Measurements from ENCODE around the gene GCNT2. TPM values are rescaled to one million over a fixed set of nuclear protein-coding genes. Genes with fewer than 3 reads are reported as not detected.
"Not testable (repeated sequence)": the region's sequence is repeated elsewhere in the genome, so short reads cannot be mapped to it uniquely, and the experiment has no call there.

The GCNT2 gene
- total RNA-seq, 4 donors from 2014 or later: 14.9 to 36.7 (median 23.6) TPM

- H3K4me1 ChIP-seq: peaks cover 0 to 73% (median 6%) of the 10 kb centered on the region in 3 donors
- TF ChIP-seq, protein P1, sequence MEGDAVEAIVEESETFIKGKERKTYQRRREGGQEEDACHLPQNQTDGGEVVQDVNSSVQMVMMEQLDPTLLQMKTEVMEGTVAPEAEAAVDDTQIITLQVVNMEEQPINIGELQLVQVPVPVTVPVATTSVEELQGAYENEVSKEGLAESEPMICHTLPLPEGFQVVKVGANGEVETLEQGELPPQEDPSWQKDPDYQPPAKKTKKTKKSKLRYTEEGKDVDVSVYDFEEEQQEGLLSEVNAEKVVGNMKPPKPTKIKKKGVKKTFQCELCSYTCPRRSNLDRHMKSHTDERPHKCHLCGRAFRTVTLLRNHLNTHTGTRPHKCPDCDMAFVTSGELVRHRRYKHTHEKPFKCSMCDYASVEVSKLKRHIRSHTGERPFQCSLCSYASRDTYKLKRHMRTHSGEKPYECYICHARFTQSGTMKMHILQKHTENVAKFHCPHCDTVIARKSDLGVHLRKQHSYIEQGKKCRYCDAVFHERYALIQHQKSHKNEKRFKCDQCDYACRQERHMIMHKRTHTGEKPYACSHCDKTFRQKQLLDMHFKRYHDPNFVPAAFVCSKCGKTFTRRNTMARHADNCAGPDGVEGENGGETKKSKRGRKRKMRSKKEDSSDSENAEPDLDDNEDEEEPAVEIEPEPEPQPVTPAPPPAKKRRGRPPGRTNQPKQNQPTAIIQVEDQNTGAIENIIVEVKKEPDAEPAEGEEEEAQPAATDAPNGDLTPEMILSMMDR (IDR thresholded peaks at IDR 0.05): no peak
- TF ChIP-seq EP300 (IDR thresholded peaks at IDR 0.05): no peak
- TF ChIP-seq POLR2A (IDR thresholded peaks at IDR 0.05): no peak
- TF ChIP-seq POLR2AphosphoS5 (IDR thresholded peaks at IDR 0.05): no peak
- no peak overlapping the region for H3K4me3 ChIP-seq
- WGBS, 2 donors (ENCODE audit: low coverage in 1 of 2): 100% methylated on average over 1 of the region's 1 CpG
- no peaks in the 10 kb centered on the region for H3K36me3 ChIP-seq
- ATAC-seq: no peak
- H3K27me3 ChIP-seq: no peaks in the 10 kb centered on the region
- peak overlapping the region in 3 of 4 donors; percentile 76 to 79 (median 78) for H3K27ac ChIP-seq
- H3K9me3 ChIP-seq: no peaks in the 10 kb centered on the region
These were observed 87.9 kb downstream of the GCNT2 start for GRCh38 chr6:10609038-10609437.

- TF ChIP-seq POLR2AphosphoS5 (IDR thresholded peaks at IDR 0.05) (peak; percentile 86), POLR2A (IDR thresholded peaks at IDR 0.05) (no peak)
- Histone ChIP-seq H3K9me3 (no peaks in the 10 kb centered on the region), H3K4me1 (peaks cover 0 to 86% (median 6%) of the 10 kb centered on the region in 3 donors), H3K4me3 (no peak overlapping the region), H3K27me3 (no peaks in the 10 kb centered on the region), H3K36me3 (no peaks in the 10 kb centered on the region), H3K27ac (peak overlapping the region; percentile 76 to 80 (median 78))
- peak; percentile 89 for ATAC-seq
- WGBS, 2 donors (ENCODE audit: low coverage in 1 of 2): 11 to 14% methylated on average over 1 of the region's 1 CpG
These were observed 89.1 kb downstream of the GCNT2 start for GRCh38 chr6:10610289-10610688.

GRCh38 chr6:10612161-10612560, 91.0 kb downstream of the GCNT2 start:
- ATAC-seq: no peak
- Histone ChIP-seq H3K4me1 (peaks cover 0 to 93% (median 6%) of the 10 kb centered on the region in 3 donors), H3K9me3 (no peaks in the 10 kb centered on the region), H3K4me3 (no peak overlapping the region), H3K27me3 (no peaks in the 10 kb centered on the region), H3K27ac (peak overlapping the region; percentile 59 to 79 (median 77)), H3K36me3 (no peaks in the 10 kb centered on the region)
- TF ChIP-seq, protein P1 (IDR thresholded peaks at IDR 0.05): no peak
- TF ChIP-seq EP300 (IDR thresholded peaks at IDR 0.05): no peak
- no peak for TF ChIP-seq POLR2AphosphoS5 (IDR thresholded peaks at IDR 0.05)
- no peak for TF ChIP-seq POLR2A (IDR thresholded peaks at IDR 0.05)
- whole genome bisulfite sequencing, 2 donors (ENCODE audit: low coverage in 1 of 2): 82 to 100% methylated on average over 1 to 6 of the region's 8 CpGs

DNA sequence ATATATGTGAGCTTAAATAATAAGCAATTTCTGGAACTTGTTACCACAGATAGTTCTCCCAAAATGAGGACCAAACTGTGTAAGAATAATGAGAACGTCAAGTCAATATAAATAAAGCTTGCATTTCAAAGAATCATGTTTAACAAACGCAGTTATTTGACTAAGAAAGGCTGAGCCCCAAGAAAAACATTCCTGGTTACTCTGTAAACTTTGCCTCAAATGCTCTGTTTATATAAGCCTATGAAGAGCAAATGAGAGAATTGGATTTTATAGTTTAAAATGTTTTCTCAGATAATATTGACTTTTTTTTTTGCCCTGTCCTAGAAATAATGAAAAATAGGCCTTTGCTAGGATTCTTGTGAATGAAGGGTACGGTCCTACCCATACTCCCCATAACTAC, 91.9 kb downstream of the GCNT2 start:
- TF ChIP-seq EP300 (IDR thresholded peaks at IDR 0.05): no peak
- TF ChIP-seq, protein P1 (IDR thresholded peaks at IDR 0.05): no peak
- TF ChIP-seq POLR2AphosphoS5 (IDR thresholded peaks at IDR 0.05): no peak
- no peak for TF ChIP-seq POLR2A (IDR thresholded peaks at IDR 0.05)
- 4 to 22% methylated on average over 3 of the region's 3 CpGs for WGBS, 2 donors (ENCODE audit: low coverage in 1 of 2)
- Histone ChIP-seq H3K4me1 (peaks cover 0 to 93% (median 6%) of the 10 kb centered on the region in 3 donors), H3K27me3 (no peaks in the 10 kb centered on the region), H3K27ac (peak overlapping the region; percentile 59 to 79 (median 77)), H3K9me3 (no peaks in the 10 kb centered on the region), H3K4me3 (no peak overlapping the region), H3K36me3 (no peaks in the 10 kb centered on the region)
- ATAC-seq: no peak

DNA sequence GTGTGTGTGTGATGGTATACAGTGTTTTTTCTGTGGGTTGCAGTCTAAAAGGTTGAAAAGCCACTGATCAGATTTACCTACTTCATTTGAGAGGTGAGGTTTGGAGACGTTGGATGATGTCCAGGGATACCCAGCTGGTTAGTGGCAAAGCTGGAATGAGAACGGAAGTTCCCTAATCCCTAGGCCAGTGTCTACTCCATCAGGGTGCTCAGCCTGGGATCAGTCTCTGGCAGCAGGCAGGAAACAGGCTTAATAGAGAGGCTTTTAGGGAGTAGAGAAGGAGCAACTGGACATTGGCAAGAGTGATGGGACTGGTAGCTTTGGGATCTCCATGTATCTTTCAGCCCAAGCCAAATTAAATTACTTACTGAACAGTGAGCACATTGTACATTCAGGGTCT, 92.6 kb downstream of the GCNT2 start:
- Histone ChIP-seq H3K4me3 (no peak overlapping the region), H3K27ac (peak overlapping the region; percentile 59 to 79 (median 77)), H3K9me3 (no peaks in the 10 kb centered on the region), H3K4me1 (peaks cover 0 to 93% (median 6%) of the 10 kb centered on the region in 3 donors), H3K27me3 (no peaks in the 10 kb centered on the region), H3K36me3 (no peaks in the 10 kb centered on the region)
- ATAC-seq: no peak
- TF ChIP-seq POLR2A (IDR thresholded peaks at IDR 0.05) (no peak), POLR2AphosphoS5 (IDR thresholded peaks at IDR 0.05) (peak; percentile 24)
- WGBS, 2 donors (ENCODE audit: low coverage in 1 of 2): 15 to 40% methylated on average over 1 to 2 of the region's 2 CpGs

DNA sequence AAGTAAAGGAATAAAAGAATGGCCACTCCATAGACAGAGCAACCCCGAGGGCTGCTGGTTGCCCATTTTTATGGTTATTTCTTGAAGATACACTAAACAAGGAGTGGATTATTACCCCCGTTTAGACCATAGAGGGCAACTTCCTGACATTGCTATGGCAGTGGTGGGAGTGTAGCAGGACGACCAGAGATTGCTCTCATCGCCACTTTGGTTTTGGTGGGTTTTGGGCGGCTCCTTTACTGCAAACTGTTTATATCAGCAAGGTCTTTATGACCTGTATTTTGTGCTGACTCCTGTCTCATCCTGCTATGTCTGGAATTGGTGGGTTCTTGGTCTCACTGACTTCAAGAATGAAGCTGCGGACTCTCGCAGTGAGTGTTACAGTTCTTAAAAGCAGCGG, 94.5 kb downstream of the GCNT2 start:
- Histone ChIP-seq H3K4me1 (peaks cover 0 to 80% (median 6%) of the 10 kb centered on the region in 3 donors), H3K36me3 (no peaks in the 10 kb centered on the region), H3K4me3 (no peak overlapping the region), H3K27me3 (no peaks in the 10 kb centered on the region), H3K9me3 (no peaks in the 10 kb centered on the region), H3K27ac (peak overlapping the region in 3 of 4 donors; percentile 76 to 79 (median 78))
- no peak for ATAC-seq
- WGBS, 2 donors (ENCODE audit: low coverage in 1 of 2): 78 to 83% methylated on average over 7 to 8 of the region's 8 CpGs
- no peak for TF ChIP-seq POLR2A (IDR thresholded peaks at IDR 0.05)
- no peak for TF ChIP-seq POLR2AphosphoS5 (IDR thresholded peaks at IDR 0.05)
- TF ChIP-seq, protein P1 (IDR thresholded peaks at IDR 0.05): no peak
- no peak for TF ChIP-seq EP300 (IDR thresholded peaks at IDR 0.05)

DNA sequence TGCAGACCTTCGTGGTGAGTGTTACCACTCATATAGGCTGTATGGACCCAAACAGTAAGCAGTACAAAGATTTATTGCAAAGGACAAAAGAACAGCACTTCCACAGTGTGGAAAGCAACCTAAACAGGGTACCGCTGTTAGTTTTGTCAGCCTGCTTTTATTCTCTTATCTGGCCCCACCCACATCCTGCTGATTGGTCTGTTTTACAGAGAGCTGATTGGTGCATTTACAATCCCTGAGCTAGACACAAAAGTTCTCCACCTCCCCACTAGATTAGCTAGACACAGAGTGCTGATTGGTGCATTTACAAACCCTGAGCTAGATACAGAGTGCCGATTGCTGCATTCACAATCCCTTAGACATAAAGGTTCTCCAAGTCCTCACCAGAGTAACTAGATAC, 95.1 kb downstream of the GCNT2 start:
- WGBS, 2 donors (ENCODE audit: low coverage in 1 of 2): 100% methylated on average over 1 of the region's 3 CpGs
- peak overlapping the region in 3 of 4 donors; percentile 54 to 79 (median 78) for H3K27ac ChIP-seq
- H3K4me1 ChIP-seq: peaks cover 0 to 76% (median 7%) of the 10 kb centered on the region in 3 donors
- ATAC-seq, H3K4me3 ChIP-seq, H3K9me3 ChIP-seq, H3K36me3 ChIP-seq, H3K27me3 ChIP-seq: not testable (repeated sequence)

Data from gastroesophageal sphincter (tissue), 4 donors.